NB4 (cell line): ENCODE measurements around the gene ANKRD33B.

Source experiments
- MYC ChIP-seq: IDR thresholded peaks from 2 replicates; pipeline ENCODE4 v1.6.1; 2011; ENCODE audit warnings: low read depth, low read length
- POLR2A ChIP-seq: IDR thresholded peaks from 2 replicates; pipeline ENCODE4 v1.6.1; 2011; ENCODE audit warnings: mild to moderate bottlenecking; ENCODE audit not compliant: insufficient read length; ENCODE audit errors: extremely low read depth
- TF ChIP-seq, protein P1 (sequence below): IDR thresholded peaks from one replicate; pipeline ENCODE4 v1.5.1; 2012; ENCODE audit warnings: low read depth, low read length
- TF ChIP-seq, protein P2 (sequence below): IDR thresholded peaks from 2 replicates; pipeline ENCODE4 v1.6.1; 2011; ENCODE audit warnings: low read depth, low read length

DNA sequence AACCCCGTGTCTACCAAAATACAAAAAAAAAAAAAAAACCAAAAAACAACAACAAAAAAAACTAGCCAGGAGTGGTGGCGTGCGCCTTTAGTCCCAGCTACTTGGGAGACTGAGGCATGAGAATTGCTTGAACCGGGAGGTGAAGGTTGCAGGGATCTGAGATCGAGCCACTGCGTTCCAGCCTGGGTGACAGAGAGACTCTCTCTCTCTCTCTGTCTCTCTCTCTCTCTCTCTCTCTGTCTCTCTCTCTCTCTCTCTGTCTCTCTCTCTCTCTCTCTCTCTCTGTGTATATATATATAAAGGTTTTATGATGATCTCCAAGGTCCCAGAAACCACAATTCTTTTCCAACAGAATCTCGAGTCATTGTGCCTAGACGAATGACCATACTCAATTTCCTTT, 18.8 kb upstream of the ANKRD33B start:
- TF ChIP-seq, protein P1, sequence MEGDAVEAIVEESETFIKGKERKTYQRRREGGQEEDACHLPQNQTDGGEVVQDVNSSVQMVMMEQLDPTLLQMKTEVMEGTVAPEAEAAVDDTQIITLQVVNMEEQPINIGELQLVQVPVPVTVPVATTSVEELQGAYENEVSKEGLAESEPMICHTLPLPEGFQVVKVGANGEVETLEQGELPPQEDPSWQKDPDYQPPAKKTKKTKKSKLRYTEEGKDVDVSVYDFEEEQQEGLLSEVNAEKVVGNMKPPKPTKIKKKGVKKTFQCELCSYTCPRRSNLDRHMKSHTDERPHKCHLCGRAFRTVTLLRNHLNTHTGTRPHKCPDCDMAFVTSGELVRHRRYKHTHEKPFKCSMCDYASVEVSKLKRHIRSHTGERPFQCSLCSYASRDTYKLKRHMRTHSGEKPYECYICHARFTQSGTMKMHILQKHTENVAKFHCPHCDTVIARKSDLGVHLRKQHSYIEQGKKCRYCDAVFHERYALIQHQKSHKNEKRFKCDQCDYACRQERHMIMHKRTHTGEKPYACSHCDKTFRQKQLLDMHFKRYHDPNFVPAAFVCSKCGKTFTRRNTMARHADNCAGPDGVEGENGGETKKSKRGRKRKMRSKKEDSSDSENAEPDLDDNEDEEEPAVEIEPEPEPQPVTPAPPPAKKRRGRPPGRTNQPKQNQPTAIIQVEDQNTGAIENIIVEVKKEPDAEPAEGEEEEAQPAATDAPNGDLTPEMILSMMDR: no peak
- TF ChIP-seq POLR2A: no peak
- TF ChIP-seq, protein P2, sequence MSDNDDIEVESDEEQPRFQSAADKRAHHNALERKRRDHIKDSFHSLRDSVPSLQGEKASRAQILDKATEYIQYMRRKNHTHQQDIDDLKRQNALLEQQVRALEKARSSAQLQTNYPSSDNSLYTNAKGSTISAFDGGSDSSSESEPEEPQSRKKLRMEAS: no peak
- TF ChIP-seq MYC: no peak
